ENCODE results near the gene LINS1. TPM values are rescaled to one million over a fixed set of nuclear protein-coding genes. Genes with fewer than 3 reads are reported as not detected.

Gene LINS1
- total and polyA plus RNA-seq, 2 donors from 2014 or later = 8.8 to 20.6 TPM

DNA sequence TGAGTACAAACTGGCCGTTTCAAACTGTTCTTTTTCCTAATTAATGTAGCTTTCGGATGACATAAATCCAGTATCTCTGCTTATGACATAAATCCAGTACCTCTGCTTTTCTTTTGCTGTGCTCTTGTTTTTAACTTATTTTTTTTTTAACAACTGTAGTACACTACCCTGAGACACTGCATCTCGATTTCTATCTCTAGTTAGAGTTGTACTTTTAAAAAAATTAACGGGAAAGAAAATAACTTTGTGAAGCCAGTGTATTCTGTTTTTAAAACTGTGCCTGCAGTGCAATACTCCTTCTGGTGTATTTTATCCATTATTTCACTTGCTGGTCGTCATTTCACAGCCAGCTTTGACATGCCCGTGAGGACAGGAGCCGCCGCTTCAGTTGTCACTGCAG is 47.0 kb upstream of the LINS1 start:
- TF ChIP-seq CTCF (IDR thresholded peaks at IDR 0.05; ENCODE audit: borderline replicate concordance, extremely low read depth, insufficient read depth) = no peak
- no peak overlapping the region for H3K4me3 ChIP-seq (ENCODE audit: low read length in 3 of 3)
- no peaks in the 10 kb centered on the region for H3K36me3 ChIP-seq (ENCODE audit: control insufficient read depth in 2 of 3, insufficient read depth in 3 of 3, low read length in 3 of 3)
- no peak for FAIRE-seq
- H3K9ac ChIP-seq (ENCODE audit: low read length in 3 of 3) = no peak overlapping the region
- no peak for DNase-seq
- no peaks in the 10 kb centered on the region for H3K4me1 ChIP-seq (ENCODE audit: control insufficient read depth in 2 of 3, insufficient read depth in 2 of 3, low read depth in 1 of 3, low read length in 3 of 3)
- H3K9me3 ChIP-seq (ENCODE audit: control insufficient read depth in 2 of 3, insufficient read depth in 1 of 3, low read length in 3 of 3) = no peaks in the 10 kb centered on the region
- H3K27ac ChIP-seq (ENCODE audit: low read depth in 2 of 2, low read length in 2 of 2) = no peak overlapping the region
- intact Hi-C loops (cut with DNase I) = no loop called here
- H3K27me3 ChIP-seq (ENCODE audit: control insufficient read depth, insufficient read depth, low read length) = no peaks in the 10 kb centered on the region

- FAIRE-seq = no peak
- no peak overlapping the region for H3K4me3 ChIP-seq (ENCODE audit: low read length in 3 of 3)
- H3K36me3 ChIP-seq (ENCODE audit: control insufficient read depth in 2 of 3, insufficient read depth in 3 of 3, low read length in 3 of 3) = no peaks in the 10 kb centered on the region
- H3K9ac ChIP-seq (ENCODE audit: low read length in 3 of 3) = no peak overlapping the region
- no peak for TF ChIP-seq CTCF (IDR thresholded peaks at IDR 0.05; ENCODE audit: borderline replicate concordance, extremely low read depth, insufficient read depth)
- H3K27ac ChIP-seq (ENCODE audit: low read depth in 2 of 2, low read length in 2 of 2) = no peak overlapping the region
- H3K9me3 ChIP-seq (ENCODE audit: control insufficient read depth in 2 of 3, insufficient read depth in 1 of 3, low read length in 3 of 3) = no peaks in the 10 kb centered on the region
- DNase-seq = no peak
- intact Hi-C loops (cut with DNase I) = no loop called here
- H3K27me3 ChIP-seq (ENCODE audit: control insufficient read depth, insufficient read depth, low read length) = no peaks in the 10 kb centered on the region
- H3K4me1 ChIP-seq (ENCODE audit: control insufficient read depth in 2 of 3, insufficient read depth in 2 of 3, low read depth in 1 of 3, low read length in 3 of 3) = no peaks in the 10 kb centered on the region
These were observed 43.7 kb upstream of the LINS1 start for GRCh38 chr15:100645671-100646070.

GRCh38 chr15:100642950-100643338 is 41.0 kb upstream of the LINS1 start:
- Histone ChIP-seq H3K27me3 (ENCODE audit: control insufficient read depth, insufficient read depth, low read length) (no peaks in the 10 kb centered on the region), H3K27ac (ENCODE audit: low read depth in 2 of 2, low read length in 2 of 2) (no peak overlapping the region), H3K4me1 (ENCODE audit: control insufficient read depth in 2 of 3, insufficient read depth in 2 of 3, low read depth in 1 of 3, low read length in 3 of 3) (no peaks in the 10 kb centered on the region), H3K36me3 (ENCODE audit: control insufficient read depth in 2 of 3, insufficient read depth in 3 of 3, low read length in 3 of 3) (no peaks in the 10 kb centered on the region), H3K4me3 (ENCODE audit: low read length in 3 of 3) (no peak overlapping the region), H3K9ac (ENCODE audit: low read length in 3 of 3) (no peak overlapping the region), H3K9me3 (ENCODE audit: control insufficient read depth in 2 of 3, insufficient read depth in 1 of 3, low read length in 3 of 3) (no peaks in the 10 kb centered on the region)
- no peak for FAIRE-seq
- DNase-seq = no peak
- no peak for TF ChIP-seq CTCF (IDR thresholded peaks at IDR 0.05; ENCODE audit: borderline replicate concordance, extremely low read depth, insufficient read depth)
- intact Hi-C loops (cut with DNase I) = no loop called here

DNA sequence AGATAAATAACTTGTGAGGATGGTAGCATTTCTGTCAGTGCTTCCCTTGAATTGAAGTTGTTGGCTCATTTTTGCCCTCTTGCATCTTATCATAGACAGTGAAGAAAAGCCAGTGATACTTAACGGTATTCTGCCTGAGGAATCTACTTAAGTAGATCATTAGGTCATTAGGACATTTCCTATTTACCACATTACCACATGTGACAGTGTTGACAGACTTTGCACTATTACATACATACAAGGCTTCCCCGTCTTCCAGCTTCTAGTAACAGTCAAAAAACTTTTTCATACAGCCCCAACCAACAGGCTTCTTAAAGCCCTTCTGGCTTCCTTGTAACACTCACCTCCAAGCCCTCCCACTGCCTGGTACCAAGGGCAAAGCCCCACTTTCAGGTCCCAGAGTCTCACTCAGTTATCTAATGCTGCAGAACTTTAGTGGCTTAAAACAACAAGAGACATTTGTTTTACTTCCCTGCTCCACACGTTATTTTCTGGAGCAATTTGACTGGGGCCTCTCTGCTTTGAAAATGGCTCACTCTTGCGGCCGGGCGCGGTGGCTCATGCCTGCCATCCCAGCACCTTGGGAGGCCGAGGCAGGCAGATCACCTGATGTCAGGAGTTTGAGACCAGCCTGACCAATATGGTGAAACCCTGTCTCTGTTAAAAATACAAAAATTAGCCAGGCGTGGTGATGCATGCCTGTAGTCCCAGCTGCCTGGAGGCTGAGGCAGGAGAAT is 40.4 kb upstream of the LINS1 start:
- FAIRE-seq = no peak
- no peak for DNase-seq
- TF ChIP-seq CTCF (IDR thresholded peaks at IDR 0.05; ENCODE audit: borderline replicate concordance, extremely low read depth, insufficient read depth) = no peak

More for the DNA sequence above, 40.4 kb upstream of the LINS1 start:
- H3K4me3 ChIP-seq (ENCODE audit: low read length in 3 of 3) = no peak overlapping the region
- no peaks in the 10 kb centered on the region for H3K9me3 ChIP-seq (ENCODE audit: control insufficient read depth in 2 of 3, insufficient read depth in 1 of 3, low read length in 3 of 3)
- H3K36me3 ChIP-seq (ENCODE audit: control insufficient read depth in 2 of 3, insufficient read depth in 3 of 3, low read length in 3 of 3) = no peaks in the 10 kb centered on the region
- H3K27me3 ChIP-seq (ENCODE audit: control insufficient read depth, insufficient read depth, low read length) = no peaks in the 10 kb centered on the region
- no peaks in the 10 kb centered on the region for H3K4me1 ChIP-seq (ENCODE audit: control insufficient read depth in 2 of 3, insufficient read depth in 2 of 3, low read depth in 1 of 3, low read length in 3 of 3)
- H3K27ac ChIP-seq (ENCODE audit: low read depth in 2 of 2, low read length in 2 of 2) = no peak overlapping the region
- no peak overlapping the region for H3K9ac ChIP-seq (ENCODE audit: low read length in 3 of 3)
- intact Hi-C loops (cut with DNase I) = no loop called here

Data from kidney (tissue), 14 donors.